Activated gamma-delta T cell (primary cell): ENCODE data around the gene HTR1E.
"Not testable (repeated sequence)": the region's sequence is repeated elsewhere in the genome, so short reads cannot be mapped to it uniquely, and the experiment has no call there.

Experiments
- DNase-seq: peaks from one replicate; lab custom pipeline; 2025; lab: John Stamatoyannopoulos, UW

The HTR1E gene

DNA sequence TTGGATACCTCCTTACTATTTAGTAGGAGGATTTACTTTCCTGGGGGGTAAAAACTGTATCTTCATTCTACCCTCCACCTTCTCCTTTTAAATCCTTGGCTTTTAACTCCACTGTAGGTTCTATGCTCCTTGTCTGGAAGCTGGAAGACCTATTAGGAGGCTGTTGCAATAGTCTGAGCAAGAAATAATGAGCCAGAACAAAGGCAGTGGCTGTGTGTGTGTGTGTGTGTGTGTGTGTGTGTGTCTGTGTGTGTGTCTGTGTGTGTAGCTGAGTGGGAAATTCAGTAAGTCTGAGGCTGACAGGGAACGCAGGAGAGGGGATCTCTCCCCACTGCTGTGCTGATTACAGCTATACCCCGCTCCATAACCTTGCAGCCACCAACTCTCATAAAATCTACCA is 35.8 kb downstream of the HTR1E start:
- DNase-seq, result no peak

DNA sequence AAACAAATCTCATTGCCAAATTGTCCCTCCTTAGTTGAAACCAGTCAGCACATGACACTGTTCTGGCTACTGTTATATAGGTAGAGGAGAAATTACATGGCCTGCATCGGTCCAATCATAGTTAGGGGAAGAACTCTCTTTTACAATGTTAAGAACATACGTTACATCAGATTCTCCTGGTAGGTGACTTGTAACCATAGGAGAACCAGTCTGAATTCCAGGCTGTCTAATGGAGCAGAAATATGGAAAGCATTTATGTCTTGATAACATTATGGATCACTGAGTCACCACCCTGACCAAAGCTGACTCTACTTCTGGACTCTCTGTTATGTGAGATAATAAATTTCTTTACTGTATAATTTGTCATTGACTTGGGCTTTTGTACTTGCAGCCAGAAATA is 40.9 kb downstream of the HTR1E start:
- DNase-seq, result no peak

DNA sequence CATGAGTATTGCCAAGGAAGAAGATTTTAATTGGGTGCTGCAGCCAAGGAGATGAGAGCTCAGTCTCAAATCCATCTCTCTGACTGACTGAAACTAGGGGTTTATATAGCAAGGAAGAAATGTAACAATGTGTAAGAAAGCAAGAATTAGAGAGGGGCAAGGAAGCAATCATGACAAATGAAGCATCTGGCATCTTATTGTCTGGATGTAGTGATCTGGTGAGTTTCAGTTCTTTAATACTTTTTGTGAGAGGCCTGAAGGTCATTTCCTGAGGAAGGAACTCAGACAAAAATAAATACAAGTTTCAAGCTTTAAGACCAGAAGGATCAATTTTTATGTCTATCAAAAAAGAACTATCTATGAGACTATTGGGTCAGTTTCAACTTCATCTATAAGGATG is 64.2 kb downstream of the HTR1E start:
- DNase-seq, result no peak

DNA sequence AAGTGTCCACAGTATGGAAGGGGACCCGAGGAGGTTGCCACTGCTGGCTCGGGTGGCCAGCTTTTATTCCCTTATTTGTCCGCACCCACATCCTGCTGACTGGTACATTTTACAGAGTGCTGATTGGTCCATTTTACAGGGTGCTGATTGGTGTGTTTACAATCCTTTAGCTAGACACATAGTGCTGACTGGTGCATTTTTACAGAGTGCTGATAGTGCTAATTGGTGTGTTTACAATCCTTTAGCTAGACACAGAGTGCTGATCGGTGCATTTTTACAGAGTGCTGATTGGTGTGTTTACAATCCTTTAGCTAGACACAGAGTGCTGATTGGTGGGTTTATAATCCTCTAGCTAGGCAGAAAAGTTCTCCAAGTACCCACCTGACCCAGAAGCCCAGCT is 65.1 kb downstream of the HTR1E start:
- DNase-seq, result not testable (repeated sequence)

DNA sequence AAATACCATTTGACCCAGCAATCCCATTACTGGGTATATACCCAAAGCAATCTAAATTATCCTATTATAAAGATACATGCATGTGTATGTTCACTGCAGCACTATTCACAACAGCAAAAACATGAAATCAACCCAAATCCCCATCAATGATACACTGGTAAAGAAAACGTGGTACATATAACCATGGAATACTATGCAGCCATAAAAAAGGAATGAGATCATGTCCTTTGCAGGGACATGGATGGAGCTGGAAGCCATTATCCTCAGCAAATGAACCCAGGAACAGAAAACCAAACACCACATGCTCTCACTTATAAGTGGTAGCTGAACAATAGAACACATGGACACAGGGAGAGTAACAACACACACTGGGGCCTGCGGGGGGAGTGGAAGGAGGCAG is 69.2 kb downstream of the HTR1E start:
- not testable (repeated sequence) for DNase-seq

DNA sequence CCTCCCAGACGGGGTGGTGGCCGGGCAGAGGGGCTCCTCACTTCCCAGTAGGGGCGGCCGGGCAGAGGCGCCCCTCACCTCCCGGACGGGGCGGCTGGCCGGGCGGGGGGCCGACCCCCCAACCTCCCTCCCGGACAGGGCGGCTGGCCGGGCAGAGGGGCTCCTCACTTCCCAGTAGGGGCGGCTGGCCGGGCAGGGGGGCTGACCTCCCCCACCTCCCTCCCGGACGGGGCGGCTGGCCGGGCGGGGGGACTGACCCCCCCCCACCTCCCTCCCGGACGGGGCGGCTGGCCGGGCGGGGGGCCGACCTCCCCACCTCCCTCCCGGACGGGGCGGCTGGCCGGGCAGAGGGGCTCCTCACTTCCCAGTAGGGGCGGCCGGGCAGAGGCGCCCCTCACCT is 72.3 kb downstream of the HTR1E start:
- not testable (repeated sequence) for DNase-seq

DNA sequence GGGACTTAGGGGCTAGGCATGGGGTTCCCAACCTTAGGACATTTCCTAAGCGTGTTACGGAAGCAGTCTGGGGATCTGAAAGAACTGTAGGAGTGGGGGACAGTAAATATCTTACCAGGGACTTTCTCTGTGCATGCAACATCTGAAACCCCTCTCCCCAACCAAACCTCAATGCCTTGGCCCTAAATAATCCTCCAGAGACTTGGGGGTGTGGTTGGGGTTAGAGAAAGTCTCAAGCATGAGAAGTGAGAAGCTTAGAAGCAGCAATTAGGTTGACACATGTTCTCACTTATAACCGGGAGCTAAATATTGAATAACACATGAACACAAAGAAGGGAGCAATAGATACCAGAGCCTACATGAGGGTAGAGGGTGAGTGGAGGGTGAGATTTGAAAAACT is 74.7 kb downstream of the HTR1E start:
- no peak for DNase-seq

DNA sequence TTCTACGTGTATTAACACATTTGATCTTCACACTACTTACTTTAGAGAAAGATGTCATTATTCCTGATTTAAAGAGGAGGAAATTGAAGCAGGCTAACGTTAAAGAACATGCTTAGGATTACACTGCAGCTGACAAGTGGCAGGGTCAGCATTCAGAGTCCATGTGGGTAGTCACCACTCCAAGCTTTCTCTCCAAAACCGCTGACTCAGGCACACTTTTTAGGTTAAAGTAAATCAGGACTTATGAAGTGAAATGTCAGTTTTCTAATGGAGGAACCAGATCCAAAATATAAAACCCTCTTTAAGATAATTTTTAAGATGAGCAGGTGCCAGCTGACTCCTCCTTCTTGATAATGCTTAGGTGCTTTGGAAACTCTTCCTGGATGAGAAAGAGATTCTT is 75.4 kb downstream of the HTR1E start:
- DNase-seq, result no peak

DNA sequence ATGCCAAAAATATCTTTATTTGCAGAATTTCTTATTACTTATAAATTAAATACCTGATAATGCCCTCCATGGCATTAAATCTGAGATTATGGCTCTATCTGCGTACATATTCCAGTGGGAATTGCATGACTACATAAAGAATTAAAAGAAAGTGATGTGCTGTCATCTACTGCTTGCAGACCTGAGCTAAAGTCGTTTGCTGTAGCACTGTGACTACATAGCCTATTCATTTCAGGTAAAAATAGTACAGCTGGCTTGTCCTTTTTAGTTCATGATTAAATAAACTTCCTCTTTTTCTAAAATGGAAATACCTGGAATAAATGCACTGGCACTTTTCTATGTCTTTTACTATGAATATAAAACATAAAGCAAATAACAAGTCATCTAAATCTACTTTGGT is 79.4 kb downstream of the HTR1E start:
- no peak for DNase-seq

DNA sequence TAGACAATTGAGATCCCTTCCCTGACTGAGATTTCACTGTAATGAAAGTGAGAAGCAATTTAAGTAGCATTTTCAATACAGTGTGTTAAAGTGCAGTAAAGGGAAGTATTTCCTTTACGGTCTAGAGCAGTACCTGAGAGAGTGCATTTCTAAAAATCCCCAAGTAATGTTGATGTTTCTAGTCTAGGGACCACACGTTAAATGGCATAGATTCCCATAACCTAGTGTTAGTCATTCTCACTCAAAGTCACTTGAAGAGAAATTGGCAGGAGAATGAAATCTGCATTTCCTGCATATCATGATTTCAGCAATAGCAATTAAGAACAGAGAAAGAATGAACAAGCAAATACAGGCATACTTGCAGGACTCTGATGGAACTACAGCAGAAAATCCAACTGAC is 89.7 kb downstream of the HTR1E start:
- DNase-seq, result no peak

DNA sequence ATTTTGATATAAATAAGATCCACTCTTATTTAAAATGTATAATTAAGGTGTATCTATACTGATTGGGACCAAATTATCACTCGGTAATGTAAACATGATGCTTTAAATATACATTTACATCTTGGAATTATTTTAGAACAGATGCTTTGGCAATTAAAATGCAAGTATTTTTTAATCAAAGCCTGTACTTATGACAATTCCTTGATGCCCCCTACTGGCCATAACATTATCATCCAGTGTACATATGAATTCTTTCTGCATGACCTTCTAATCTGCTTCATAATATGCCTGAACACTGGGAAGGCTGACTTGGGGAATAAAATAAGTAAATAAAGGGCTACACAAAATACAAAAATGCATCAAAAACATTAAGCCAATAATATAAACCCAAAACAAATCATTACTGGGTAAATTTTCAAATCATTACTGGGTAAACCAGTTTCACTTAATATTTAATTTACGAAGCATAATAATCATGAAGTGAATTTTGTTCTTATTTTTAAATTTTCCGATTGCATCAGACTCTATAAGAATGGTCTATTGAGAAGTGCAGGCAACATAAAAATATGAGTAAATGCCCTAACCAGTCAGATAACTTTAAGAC is 92.5 kb downstream of the HTR1E start:
- no peak for DNase-seq

DNA sequence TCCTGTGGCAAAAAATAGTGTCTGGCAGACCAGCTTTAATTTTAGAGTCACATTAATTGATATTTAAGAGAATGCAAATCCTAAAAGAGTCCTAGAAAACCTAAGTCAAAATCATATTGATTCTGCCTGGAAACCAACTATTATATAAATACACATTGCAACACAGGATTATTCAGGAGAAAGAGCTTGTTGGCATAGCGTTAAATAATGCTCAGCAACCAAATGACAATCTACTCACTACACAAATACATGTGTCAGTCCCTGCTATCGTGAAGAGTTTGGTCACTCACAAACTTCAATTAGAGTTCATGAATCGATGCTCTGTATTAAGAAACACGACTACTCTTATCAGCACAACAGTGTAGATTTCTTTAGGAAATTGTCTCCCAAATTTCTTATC is 103.4 kb downstream of the HTR1E start:
- no peak for DNase-seq

DNA sequence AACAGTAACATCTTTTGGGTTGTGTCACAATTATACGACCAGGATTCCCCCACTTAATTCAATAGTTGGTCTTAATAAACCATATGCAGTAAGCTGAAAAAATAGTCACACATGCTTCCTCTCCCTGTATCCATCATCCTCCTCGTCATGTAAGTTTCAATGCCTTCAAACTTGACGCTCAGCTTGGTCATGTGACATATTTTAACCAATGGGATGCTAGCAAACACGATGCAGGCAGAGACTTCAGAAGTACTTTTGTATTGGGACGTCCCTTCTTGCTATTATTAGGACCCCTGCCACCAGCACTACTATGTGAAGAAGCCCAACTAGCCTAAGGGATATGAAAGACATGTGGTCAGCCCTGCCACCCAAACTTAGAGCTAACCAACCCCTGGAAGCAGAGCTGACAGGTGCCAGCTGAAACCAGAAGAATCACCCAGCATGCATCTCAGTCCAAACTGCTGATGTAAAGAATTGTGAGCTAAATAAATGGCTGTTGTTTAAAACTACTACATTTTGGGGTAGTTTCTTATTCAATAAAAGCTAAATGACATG is 108.3 kb downstream of the HTR1E start:
- DNase-seq, result no peak

DNA sequence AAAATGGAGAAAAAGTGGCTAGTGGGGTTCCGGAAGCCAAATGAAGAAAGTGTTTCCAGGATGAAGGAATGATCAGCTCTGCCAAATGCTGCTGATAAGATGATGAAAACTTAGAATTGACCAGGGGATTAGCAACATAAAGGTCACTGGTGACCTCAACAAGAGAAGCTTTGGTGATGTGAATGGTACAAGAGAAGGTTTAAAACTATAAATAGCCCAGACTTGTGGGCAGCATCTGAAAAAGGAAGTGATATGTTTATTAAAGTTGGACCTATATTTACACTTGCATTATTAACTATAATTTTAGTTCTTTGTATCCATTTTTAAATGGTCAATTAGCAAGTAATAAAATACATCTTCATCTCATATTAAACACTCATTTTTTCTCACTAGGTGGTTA is 112.5 kb downstream of the HTR1E start:
- DNase-seq, result no peak

DNA sequence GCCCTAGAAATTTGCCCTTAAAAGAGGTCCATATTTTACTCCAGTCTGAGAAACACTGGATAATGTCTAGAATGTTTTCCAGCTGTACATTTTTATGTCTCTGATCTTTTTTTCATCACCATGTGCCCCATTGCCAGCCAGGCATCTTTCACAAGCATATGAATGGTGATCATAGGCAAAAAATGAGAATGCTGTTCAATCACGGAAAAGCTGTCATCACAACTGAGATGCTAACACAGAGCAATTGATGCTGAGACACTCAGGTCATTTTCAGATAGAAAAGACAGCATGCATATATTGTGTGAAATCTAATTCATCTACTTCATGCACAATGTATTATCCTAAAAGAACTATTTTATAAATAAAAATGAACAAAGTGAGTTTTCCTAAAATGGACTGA is 116.0 kb downstream of the HTR1E start:
- no peak for DNase-seq

DNA sequence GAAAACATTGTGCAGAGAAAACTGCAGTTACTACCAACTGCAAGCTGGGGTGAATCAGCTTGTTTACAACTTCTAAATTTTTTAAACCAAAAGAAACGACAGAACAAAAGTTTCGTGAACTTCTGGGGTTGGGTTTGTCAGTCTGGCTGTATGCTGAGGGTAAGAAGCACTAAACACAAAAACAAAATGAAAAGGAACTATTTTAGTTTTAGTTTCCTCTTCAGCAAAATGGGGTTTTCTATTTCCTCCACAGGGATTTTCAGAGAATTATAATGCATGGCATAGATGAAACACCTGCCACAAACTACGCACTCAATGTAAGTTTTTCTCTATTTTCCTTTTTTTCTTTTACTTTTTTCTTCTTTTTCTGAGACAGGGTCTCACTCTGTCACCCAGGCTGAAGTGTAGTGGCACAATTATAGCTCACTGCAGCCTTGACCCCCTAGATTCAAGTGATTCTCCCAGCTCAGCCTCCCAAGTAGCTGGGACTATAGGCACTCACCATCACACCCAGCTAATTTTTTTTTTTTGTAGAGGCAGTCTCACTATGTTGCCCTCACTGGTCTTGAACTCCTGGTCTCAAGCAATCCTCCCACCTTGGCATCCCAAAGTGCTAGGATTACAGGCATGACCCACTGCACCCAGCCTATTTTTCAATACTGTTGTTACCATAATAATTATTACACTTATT is 117.0 kb downstream of the HTR1E start:
- no peak for DNase-seq

DNA sequence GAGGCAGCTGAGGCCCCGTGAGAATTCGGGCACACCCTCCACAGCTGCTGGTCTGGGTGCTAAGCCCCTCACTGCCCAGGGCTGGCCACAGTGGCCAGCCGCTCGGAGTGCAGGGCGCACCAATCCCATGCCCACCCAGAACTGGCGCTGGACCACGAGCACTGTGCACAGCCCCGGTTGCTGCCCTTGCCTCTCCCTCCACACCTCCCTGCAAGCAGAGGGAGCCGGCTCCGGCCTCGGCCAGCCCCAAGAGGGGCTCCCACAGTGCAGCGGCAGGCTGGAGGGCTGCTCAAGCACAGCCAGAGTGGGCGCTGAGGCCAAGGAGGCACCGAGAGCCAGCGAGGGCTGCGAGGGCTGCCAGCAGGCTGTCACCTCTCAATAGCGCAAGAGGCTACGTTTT is 122.6 kb downstream of the HTR1E start:
- no peak for DNase-seq

DNA sequence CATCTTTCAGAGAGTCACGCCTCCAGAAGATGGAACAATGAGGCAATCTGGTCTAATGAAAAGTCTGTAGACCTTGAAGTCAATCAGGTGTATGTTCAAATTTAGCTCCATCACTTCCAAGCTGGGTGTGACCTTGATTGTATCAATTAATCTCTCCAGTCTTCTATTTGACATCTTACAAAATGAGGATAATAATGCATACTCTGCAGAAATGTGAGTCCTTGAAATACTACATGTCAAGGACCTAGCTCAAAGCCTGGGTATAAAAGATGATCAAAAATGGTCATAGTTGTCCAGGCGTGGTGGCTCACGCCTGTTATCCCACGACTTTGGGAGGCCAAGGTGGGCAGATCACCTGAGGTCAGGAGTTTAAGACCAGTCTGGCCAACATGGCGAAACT is 127.8 kb downstream of the HTR1E start:
- no peak for DNase-seq
